Kidney glomerular epithelial cell (primary cell): ENCODE measurements around the gene UBASH3B.
"Not testable (repeated sequence)": the region's sequence is repeated elsewhere in the genome, so short reads cannot be mapped to it uniquely, and the experiment has no call there.

Source experiments
- DNase-seq: peaks from one replicate; lab custom pipeline; 2025; lab: John Stamatoyannopoulos, UW

The UBASH3B gene

DNA sequence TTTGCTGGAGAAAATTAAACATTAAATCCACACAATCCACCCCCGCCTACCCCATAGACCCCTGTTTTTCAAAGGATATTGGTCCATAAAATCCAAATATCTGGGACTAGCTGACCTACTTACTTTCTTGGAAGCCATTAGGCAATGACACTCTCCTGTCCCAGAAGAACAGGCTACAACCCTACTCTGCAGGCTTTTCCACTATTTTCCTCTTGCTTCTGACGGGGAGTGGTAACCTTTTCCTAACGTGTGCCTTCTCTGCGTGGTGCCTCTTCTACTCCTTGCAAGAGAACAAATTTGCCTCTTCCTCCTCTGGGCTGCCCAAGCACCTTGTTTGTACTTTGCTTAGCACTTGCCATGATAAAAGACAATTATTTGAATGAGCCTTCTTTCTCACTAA, 51.6 kb downstream of the UBASH3B start:
- no peak for DNase-seq

DNA sequence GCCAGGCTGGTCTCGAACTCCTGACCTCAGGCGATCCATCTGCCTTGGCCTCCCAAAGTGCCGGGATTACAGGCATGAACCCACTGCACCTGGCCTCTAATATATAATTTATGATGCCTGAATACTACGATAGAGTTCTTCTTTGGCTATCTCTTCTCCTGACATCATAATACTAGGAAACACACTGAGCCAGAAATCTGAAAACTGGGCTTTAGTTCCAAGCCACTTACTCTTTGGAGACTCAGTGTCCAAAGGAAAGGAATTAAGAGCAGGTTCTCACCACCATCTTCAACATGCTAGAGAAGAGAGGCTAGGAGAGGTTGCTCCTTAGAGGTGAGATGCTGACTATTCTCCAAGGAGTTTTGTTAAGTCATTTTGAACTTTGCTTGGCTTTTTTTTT, 52.4 kb downstream of the UBASH3B start:
- DNase-seq = no peak

DNA sequence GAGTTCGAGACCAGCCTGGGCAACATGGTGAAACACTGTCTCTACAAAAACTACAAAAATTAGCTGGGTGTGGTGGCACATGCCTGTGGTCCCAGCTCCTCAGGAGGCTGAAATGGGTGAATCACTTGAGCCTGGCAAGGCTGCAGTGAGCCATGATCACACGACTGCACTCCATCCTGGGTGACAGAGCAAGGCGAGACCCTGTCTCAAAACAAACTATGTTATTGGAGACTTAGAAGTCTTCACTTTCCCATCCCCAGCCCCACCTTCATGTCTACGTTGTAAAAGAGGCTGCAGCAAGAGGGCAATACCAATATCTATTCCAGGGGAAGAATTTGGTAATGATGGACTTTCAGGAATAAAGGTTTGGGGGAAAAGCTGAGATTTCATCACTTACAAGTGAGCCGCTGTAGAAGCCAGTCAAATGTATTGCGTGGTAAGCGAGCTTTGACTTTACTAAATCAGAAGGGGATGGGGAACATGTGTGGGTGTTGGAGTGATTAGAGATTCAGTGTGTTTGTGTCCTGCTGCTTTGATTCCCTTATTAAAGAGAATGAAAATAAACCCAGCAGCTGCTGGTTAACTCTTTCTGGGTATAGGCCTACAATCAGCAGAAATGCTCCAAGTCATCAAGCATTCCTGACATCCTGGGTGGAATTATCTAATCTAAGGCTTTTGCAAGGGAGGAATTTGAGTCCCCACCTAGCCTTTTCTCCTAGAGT, 53.7 kb downstream of the UBASH3B start:
- DNase-seq = no peak

DNA sequence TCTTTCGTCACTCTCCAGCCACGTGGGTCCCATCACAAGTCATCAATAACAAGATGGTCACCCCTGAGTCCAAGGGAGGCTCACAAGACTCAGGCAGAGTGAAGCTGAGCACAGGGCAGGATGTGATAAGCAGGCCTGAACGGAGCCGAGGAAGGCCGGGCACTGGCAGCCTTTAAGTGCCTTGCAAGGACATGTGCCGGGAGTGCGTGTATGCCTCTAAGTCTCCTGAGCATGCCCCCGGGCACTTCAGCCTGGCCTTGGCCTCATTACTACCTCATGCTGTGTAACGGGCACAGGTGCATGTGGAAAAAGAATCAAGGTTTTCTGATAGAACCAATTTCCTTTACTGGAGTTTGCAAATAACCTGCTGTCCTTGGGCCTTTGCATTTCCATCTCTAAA, 55.8 kb downstream of the UBASH3B start:
- DNase-seq = no peak

DNA sequence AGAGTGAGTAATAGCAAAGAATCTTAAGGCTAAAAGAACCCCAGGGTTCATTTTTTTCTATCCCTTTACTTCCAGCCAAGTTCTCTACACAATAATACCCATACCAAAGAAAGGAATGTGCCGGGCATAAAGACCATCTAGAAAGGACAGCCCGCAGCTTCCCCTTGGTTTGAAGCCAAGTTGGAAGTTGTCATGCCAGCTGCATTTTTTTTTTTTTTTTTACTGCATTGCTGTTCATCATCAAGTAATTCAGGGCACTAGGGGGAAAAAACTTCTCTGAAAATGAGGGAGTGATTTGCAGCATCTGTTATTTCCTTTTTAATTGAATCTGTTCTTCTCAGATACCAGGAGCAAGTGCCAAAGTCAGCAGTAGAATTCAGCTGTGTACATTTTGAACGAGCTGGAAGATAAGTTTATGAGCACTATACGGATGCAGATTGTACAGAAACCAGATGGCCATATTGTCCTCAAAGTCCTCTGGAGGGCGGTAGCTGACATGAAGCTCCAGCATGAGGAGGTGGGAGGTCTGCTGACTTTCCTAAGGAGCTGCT, 56.4 kb downstream of the UBASH3B start:
- peak; percentile 14 for DNase-seq

DNA sequence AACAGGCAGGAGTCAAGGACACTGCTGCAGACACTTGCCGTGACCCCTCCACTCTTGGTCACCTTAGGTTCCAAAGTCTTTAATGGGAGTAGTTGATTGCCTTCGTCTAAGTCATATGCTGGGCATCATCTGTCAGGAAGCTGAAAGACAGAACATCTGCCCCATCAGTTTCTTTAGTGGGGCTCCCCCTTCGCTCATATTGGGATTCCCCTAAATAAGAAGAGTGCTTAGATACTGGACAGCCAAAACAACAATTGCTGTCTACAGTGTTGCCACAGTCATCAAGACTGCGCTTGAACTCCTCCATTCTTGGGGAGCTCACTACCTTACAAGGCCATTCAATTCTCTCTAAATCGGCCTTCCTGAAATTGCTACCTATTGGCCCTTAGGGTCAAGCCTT, 58.5 kb downstream of the UBASH3B start:
- no peak for DNase-seq

DNA sequence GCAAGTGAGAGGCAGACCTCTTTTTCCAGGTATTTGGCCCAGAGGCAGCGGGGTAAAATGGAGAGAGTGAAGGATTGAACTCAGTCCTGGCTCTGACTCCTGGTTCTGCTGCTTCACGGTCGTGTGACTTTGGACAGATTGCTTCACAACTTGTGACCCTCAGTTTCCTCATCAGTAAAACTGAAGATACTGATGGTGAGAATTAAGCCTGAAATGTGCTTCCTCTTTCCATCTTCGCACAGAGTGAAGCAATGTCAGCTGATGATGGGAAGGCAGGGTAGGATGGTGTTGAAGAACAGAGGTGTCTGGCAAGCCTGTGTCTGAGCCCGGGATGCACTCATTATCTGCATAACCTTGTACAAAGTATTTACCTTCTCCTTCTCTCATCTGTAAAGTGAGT, 59.0 kb downstream of the UBASH3B start:
- no peak for DNase-seq

DNA sequence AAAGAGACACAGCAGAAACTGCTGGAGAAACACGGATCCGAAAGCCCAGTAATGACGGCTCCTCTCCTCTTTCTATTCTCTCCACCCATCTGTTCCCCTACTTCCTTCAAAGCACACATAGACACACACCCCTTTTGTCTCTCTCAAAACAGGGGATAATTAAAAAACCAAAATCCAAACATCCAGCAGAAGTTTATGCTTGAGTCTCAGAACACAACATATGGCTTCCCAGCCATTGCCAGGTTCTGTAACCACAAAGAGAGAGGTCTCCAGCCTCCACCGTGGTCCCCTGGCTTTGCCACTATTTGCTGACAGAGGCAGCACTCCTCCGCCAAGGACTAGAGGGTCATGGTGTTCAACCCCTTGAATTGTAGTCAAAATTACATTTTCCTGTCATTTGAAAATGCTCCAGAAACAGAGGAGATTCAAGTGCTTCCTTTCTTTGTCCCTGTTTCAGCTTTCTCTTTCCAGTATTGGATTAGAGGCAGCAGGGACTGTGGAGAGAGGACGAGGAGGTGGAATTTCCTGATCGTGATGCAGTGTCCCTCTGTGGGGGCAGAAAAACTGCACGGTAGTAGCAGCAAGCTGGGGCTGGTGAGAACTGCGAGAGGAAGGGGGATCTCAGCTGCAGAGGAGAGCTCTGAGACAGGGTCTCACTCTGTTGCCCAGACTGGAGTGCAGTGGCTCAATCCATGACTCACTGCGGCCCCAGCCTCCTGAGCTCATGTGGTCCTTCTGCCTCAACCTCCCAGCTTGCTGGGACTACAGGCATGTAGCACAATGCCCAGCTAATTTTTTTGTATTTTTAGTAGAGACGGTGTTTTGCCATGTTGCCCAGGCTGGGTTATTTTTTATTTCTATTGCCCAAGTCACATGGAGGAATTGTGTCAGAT, 60.3 kb downstream of the UBASH3B start:
- no peak for DNase-seq

DNA sequence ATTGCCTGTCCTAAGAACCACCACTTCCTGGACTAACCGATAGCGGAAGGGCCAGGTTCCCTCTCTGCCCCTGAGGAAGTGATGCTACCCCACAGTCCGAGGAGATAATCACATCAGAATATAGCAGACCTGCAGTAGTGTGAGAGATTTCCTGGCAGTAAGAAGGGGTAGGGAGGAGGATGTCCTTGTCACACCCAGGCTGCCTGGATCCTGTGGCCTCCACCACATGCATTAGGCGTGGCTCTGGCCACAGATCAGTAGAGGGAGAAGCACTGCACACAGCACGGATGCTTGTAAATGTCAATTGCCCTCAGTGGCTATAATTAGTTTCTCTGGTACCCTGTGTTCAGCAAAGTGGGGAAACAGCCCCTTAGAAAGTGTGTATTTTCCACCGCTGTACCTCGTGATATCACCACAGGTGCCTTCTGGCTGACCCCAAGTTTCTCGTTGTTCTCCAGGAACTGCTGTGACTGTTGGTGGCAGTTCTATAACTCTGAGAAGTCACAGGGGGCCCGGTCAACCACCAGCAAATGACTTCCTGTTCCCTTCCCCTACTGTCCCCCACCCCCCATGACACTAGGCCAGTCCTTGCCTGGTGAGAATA, 61.8 kb downstream of the UBASH3B start:
- no peak for DNase-seq

DNA sequence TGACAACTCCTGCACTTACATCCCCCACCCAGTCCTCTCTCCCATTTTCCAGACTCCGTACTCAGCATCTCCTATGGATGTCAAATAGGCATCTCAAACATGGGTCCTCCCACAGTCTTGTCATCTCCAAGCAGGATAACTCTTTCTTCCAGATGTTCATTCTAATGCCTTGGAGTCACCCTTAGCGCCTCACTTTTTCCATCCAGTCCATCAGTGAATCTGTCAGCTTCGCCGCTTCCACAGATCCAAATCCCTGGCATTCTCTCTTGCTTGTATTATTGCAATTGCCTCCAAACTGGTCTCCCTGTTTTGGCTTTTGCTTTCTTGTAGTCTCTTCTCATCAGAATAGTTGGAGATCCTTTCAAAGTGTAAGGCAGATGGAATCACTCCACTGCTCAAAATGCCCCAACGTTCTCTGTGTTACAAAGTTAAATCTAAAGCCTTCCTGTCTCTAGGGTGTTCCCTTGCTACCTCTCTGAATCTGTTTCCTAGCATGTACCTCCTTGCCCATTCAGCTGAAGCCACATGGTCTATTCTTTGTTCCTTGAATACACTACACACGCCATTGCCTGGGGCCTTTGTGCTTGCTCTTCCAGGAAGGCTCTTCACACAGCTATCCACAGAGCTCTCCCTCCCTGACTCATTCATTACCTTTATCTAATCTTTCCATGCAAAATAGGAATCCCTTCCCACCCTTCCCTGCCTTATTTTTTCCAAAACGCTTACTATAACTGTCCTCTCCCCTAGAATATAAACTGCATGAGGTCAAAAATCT, 64.8 kb downstream of the UBASH3B start:
- DNase-seq = no peak

DNA sequence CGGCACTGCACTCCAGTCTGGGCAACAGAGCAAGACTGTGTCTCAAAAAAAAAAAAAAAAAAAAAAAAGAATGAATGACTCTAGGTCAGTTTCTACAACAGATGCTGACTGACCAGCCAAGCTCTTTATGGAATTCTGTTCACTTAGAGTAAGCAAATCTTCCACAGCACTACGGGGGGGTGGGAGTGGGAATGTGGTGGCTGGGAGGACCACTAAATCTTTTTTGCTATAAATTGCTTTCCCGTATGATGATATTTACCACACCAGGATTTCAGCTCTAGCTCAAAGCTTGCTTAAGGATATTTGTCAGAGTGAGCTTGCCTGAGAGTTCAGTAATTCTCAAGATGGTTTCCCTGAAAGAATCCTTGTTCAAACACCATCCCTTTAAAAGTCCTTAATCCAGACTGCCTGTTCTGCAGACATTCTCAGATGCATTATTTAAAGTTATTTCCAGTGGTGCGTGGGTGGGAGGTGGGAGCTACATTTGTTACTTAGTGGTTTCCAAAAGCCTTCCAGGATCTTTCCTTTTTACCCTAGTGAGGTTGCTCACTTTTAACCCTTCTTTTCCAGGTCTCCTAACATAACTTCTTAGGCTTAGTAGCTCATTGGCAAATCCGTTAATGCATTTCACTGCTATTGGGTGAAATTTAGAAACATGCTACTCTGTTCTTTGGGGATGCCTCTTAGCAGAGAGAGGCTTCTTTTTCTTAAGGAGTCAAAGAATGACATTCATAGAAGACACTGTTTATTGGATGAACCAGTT, 65.9 kb downstream of the UBASH3B start:
- DNase-seq = no peak

DNA sequence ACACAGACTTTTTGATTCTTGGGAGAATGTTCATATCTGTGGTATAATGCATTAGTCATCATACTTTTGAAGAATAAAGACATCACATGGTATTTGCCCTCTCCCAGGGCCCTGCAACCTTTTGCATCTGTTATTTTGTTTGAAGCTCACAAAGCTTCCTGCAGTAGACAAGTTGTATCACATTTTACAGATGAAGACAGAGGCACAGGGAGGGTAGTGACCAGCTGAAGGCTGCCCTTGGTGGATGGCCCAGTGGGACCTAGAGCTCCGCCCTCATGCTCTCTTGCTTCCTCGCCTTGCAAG, 66.4 kb downstream of the UBASH3B start:
- DNase-seq = peak; percentile 38

DNA sequence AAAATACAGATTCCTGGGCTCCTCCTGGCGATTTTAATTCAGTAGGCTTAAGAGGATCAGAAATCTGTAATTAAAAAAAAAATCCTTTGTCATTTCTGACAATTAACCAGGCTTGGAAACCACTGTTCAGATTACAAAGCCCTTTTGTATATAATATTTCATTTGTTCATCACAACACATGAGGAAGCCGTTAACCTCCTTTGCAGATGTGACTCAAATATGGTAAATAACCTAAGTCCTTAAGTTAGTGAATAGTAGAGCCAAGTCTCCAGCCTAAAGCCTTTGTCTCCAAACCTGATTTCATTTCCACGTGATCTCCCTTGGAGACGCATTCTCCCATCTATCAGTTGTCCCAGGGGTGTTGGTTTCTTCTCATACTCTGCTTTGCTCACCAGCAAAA, 67.6 kb downstream of the UBASH3B start:
- no peak for DNase-seq

DNA sequence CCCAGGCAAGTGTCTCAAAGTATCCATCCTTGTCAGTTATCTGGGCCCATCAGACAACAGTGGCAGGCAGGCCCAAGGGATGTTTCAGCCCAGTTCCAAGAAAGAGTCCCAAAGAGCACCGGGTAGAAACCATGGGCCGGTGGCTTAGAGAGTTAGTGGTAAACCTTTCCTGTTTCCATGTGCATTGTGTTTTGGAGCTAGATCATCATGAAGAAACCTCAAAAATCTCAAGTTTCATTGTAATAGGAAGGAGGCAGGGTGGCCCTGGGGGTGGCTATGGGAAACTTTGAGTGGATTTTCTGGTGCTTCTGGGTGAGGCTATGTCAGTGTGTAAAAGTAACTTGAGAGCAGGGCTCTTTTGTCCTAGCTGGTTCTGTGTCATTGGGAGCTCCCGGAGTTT, 68.1 kb downstream of the UBASH3B start:
- no peak for DNase-seq

DNA sequence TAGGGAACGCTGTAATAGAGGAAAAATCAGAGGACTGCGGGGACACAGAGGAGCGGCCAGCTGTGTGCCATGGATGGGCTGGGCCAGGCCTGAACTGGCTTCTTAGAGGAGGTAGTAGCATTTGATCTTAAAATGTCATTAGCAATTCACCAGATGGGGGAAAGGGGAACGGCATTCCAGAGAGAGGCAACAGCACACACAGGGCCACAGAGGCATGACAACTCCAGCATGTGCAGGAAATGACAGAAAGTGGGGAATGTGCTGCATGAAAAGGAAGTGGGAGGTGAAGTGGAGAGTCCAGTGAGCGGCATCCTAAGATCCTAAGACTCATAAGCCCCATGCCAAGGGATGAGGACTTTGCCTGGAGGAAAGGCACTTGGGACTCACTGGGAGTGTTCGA, 69.0 kb downstream of the UBASH3B start:
- DNase-seq = no peak

DNA sequence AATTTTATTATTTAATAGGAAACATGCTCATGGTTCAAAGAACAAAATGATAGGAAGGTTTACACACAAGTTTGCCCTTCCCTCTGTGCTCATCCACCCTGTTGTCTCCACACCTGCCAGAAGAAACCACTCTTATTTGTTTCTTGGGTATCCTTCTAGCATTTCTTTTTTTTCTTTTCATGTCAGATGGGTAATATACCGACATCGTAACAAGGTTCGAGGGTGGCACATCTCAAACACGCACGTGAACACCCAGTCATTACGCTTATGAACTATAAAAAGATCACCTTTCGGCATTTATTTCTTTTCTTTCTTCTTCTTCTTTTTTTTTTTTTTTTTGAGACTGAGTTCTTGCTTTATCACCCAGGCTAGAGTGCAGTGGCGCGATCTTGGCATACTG, 70.5 kb downstream of the UBASH3B start:
- no peak for DNase-seq

DNA sequence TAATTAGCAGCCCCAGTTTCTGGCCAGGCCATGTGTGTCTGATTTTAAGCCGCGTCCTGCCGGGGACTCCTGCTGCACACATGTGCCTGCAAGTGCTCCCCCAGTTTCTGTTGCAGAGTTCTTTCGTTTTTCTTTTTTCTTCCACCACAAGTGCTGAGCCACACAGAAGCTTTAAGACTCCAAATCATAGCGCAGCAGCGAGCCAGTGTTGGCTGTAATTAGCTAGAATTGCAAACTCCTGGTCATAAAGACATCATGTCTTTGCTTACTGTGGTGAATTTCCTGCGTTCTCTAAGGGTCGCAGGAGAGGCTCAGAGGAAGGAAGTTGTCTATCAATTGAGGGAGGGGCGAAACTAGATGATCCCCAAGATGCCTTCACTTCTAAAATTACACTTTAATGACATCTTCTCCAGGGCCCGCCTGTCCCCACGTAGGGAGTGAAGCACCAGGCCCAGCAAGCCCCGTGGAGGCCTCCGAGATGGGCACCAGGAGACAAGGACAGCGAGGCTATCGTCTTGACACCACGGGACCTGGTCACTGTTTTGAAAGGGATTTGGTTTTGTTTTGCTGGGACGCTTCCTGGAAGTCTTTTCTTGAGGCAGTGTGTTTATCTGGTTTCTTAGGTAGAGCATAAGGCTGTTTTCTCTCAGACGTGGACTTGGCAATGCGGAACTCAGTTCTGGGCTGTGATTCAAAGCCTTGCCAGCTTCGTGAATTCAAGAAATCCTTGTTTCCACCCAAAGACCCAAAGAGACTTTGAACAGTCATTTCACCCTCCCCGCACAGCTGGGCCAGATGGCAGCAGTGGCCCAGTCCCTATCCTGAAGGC, 71.8 kb downstream of the UBASH3B start:
- no peak for DNase-seq

DNA sequence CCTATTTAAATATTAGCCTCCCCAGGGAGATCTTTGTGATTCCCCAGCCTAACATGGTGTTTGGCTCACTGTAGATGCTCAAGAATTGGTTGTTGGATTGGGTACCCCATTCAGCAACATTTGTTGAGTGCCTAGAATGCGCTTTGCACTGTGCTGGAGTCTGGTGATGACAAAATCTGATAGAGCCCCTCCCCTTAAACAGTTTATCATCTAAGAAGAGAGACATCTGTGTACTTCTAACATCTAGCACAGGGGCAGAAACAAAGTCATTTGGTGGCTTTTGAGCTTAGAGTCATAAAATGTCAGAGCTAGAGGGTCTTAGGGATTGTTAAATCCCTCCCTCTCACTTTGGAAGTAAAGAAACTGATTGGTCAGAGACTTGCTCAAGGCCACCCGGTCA, 73.0 kb downstream of the UBASH3B start:
- no peak for DNase-seq

DNA sequence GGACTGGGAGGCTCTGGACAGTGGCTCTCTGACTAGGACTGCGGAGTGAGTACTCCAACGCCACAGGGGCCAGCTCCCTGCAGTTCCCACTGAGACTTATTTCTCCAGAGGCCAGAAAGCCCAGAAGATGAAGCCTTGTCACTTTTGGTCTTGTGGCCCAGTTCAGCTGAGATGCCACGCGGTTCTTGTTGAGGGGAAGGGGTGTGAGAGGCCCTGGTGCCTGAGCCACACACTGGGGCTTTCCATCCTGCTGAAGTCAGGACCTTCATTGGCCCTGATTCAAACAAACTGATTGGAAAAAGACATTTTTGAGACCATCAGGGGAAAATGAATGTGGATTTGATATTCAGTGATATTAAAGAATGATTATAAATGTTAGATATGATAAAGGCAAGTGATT, 73.6 kb downstream of the UBASH3B start:
- no peak for DNase-seq

DNA sequence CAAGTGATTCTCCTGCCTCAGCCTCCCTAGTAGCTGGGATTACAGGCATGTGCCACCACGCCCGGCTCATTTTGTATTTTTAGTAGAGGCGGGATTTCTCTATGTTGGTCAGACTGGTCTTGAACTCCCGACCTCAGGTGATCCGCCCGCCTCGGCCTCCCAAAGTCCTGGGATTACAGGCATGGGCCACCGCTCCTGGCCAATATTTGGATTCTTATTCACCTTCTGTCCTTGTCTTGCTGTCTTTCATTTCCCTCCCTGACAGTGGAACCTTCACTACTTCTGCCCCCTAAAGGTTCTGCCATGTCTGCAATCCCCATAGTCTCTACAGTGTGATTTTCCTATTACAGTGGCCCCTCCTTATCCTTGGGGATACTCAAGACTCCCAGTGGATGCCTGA, 75.2 kb downstream of the UBASH3B start:
- not testable (repeated sequence) for DNase-seq

DNA sequence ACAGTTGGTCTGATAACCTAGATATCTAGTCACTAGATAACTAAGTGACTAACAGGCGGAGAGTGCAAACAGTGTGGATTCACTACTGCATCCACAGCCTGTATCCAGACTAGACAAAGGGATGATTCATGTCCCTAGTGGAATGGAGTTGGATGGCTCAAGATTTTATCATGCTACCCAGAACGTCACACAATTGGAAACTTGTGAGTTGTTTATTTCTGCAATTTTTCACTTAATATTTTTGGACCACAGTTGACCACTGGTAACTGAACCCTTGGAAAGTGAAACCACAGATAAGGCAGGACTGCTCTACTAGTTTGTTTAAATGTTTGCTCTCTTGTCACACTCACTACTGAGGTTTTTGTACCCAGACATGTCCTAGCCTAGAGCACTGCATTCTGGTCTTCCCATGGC, 76.0 kb downstream of the UBASH3B start:
- DNase-seq = peak; percentile 14
